WI38 (cell line): ENCODE data around the gene CTNNA2.

ENCODE experiments used
- H3K4me3 ChIP-seq: 2 replicates; pipeline ENCODE4 v1.5.1; 2011; ENCODE audit warnings: low read depth, mild to moderate bottlenecking, control low read depth, low read length
- CTCF ChIP-seq: IDR thresholded peaks from 2 replicates; pipeline ENCODE4 v1.5.1; 2012; ENCODE audit warnings: low read depth, mild to moderate bottlenecking, control low read depth, low read length

CTNNA2 gene

GRCh38 chr2:79906139-79906890, 393.5 kb downstream of the CTNNA2 start:
- H3K4me3 ChIP-seq = no peak overlapping the region
- TF ChIP-seq CTCF = no peak

GRCh38 chr2:79909521-79909920, 396.7 kb downstream of the CTNNA2 start:
- no peak overlapping the region for H3K4me3 ChIP-seq
- no peak for TF ChIP-seq CTCF

GRCh38 chr2:79910643-79911042, 397.8 kb downstream of the CTNNA2 start:
- TF ChIP-seq CTCF = no peak
- H3K4me3 ChIP-seq = no peak overlapping the region

GRCh38 chr2:79915455-79915854, 402.6 kb downstream of the CTNNA2 start:
- H3K4me3 ChIP-seq = no peak overlapping the region
- no peak for TF ChIP-seq CTCF

GRCh38 chr2:79916285-79916684, 403.4 kb downstream of the CTNNA2 start:
- H3K4me3 ChIP-seq = no peak overlapping the region
- TF ChIP-seq CTCF = no peak

GRCh38 chr2:79920512-79921076, 407.7 kb downstream of the CTNNA2 start:
- no peak overlapping the region for H3K4me3 ChIP-seq
- TF ChIP-seq CTCF = no peak

- no peak overlapping the region for H3K4me3 ChIP-seq
- no peak for TF ChIP-seq CTCF
These were observed 416.8 kb downstream of the CTNNA2 start for GRCh38 chr2:79929624-79930023.
